Measurements from ENCODE around the gene DOK7. TPM values are rescaled to one million over a fixed set of nuclear protein-coding genes. Genes with fewer than 3 reads are reported as not detected.

DOK7 gene
- under 0.01 TPM in 1 of 2 replicates, not detected in the other for total RNA-seq

DNA sequence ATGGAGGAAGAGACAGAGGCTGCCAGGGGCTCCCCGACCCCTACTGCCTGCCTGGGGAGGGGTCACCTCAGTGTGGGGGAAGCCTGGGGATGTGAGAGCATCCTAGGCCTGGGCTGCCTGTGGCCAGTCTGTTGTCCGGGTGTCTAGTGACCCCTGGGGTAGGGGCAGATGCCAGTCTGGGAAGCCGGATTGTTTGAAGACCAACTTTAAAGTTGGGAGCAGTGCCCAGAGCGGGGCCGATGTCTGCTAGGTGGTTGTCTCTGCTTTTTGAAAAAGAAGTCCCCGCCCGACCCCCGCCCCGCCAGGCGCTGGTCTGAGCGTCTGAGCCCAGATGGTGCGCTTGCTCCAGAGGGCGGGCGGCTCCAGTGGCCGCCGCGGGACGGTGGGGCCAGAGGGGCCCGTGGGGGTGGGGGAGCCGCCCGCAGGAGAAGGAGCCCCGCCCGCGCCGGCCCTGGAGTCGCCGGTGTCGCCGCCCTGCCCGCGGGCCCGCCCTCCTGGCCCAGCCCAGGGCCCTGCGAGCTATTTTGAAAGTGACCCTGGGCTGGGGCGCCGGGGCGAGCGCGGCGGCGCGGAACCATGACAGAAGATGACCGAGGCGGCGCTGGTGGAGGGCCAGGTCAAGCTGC, at the start of gene DOK7:
DOK7 (plus strand) TSS at position 517 of the 626 bp plus-strand sequence; CDS start at position 587, 70 bp downstream.

DNA sequence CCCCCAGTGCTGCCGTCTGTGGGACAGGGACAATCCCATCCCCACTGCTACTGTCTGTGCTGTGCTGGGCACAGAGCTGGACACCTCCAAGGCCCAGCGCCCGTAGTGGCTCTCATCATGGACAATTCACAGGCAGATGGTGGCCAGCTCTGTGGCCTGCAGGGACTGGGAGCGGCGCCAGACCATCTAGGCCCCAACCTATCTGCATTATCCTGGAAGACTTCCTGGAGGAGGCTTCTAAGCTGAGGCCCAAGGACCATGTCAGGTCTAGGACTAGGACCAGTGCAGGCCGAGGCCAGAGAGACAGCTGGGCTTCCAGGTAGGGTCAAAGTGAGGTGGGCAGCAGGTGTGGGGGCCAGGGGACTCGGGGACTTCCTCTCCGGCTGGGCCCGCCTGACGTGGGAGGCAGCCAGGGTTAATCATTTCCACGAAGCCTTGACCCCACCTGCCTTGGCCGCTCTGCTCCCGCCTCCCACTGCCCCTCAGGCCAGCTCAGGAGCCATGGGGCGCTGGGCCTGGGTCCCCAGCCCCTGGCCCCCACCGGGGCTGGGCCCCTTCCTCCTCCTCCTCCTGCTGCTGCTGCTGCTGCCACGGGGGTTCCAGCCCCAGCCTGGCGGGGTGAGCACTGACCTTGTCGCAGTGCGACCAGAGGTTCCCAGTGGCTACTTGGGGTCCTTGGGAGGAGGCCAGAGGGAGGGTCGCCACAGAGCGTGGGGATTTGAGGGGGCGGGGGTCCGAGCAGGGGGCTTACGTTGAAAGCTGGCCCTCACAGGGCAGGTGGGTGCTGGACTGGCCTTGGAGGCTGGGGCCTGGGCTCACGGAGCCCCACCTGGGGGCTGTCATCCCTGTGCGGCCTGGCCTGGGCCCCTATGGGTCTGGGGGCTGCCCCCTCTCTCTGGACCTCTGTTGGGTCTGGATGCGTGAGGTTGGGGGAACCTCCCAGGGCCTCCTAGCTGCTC, 21.3 kb upstream of the DOK7 start, which contains the start of gene HGFAC:
HGFAC (plus strand) TSS at position 468 of the 959 bp plus-strand sequence; CDS start at position 502, 34 bp downstream.

GRCh38 chr4:3531879-3532750, 69.0 kb downstream of the DOK7 start, which contains the start of gene LRPAP1:
LRPAP1 (minus strand) TSS chr4:3532422; CDS start chr4:3532412, 10 bp downstream.

Other genes with a start within 250 kb of the DOK7 start
- 0.33 and 0.37 TPM in 2 replicates for gene MSANTD1, start 214.1 kb upstream of the DOK7 start, total RNA-seq
- gene RGS12, start 170.3 kb upstream of the DOK7 start, total RNA-seq = 19.4 and 20.6 TPM in 2 replicates
- 0.11 TPM in 1 of 2 replicates, not detected in the other for gene HGFAC, start 21.3 kb upstream of the DOK7 start, total RNA-seq
- gene LRPAP1, start 69.1 kb downstream of the DOK7 start, total RNA-seq = 88.3 and 187 TPM in 2 replicates

Data from uterine smooth muscle cell (primary cell).